Measurements from ENCODE around the gene EPHA6. TPM values are rescaled to one million over a fixed set of nuclear protein-coding genes. Genes with fewer than 3 reads are reported as not detected.

The EPHA6 gene
- total RNA-seq, 1 experiment from 2014 or later: 1.1 TPM

DNA sequence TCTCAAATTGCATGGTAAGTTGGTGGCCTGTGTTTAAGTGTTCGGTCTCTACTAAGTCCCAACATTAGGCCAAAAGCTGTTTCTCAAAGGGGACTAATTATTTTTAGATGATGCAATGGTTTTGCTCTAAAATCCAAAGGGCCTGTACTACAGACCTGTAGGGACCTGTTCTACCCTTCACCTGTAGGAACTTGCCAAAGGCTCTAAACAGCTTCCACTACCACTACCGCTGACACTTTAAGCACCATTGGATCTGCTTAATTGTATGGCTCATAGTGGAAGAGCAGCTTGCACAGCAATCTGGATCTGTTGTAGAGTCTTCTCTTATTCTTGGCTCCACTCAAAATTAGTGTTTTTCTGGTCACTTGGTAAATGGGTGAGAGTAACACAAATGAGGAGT, 346.8 kb downstream of the EPHA6 start:
- Mint-ChIP-seq H3K9me3 (ENCODE audit: low read depth, unreplicated experiment) (no peaks in the 10 kb centered on the region), H3K36me3 (ENCODE audit: insufficient read depth, unreplicated experiment) (no peaks in the 10 kb centered on the region), H3K27ac (ENCODE audit: unreplicated experiment) (no peak overlapping the region), H3K4me1 (ENCODE audit: low read depth, unreplicated experiment) (no peaks in the 10 kb centered on the region), H3K27me3 (ENCODE audit: unreplicated experiment) (no peaks in the 10 kb centered on the region), H3K4me3 (ENCODE audit: low read depth, unreplicated experiment) (no peak overlapping the region)
- intact Hi-C loops (cut with micrococcal nuclease; ENCODE audit: unreplicated experiment): no loop called here
- TF ChIP-seq, protein P1, sequence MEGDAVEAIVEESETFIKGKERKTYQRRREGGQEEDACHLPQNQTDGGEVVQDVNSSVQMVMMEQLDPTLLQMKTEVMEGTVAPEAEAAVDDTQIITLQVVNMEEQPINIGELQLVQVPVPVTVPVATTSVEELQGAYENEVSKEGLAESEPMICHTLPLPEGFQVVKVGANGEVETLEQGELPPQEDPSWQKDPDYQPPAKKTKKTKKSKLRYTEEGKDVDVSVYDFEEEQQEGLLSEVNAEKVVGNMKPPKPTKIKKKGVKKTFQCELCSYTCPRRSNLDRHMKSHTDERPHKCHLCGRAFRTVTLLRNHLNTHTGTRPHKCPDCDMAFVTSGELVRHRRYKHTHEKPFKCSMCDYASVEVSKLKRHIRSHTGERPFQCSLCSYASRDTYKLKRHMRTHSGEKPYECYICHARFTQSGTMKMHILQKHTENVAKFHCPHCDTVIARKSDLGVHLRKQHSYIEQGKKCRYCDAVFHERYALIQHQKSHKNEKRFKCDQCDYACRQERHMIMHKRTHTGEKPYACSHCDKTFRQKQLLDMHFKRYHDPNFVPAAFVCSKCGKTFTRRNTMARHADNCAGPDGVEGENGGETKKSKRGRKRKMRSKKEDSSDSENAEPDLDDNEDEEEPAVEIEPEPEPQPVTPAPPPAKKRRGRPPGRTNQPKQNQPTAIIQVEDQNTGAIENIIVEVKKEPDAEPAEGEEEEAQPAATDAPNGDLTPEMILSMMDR (IDR thresholded peaks at IDR 0.05; ENCODE audit: unreplicated experiment): no peak
- CTCF ChIA-PET: no interaction called here
- no peak for DNase-seq
- no TSS peak for BruUV-seq (replicated peaks)

DNA sequence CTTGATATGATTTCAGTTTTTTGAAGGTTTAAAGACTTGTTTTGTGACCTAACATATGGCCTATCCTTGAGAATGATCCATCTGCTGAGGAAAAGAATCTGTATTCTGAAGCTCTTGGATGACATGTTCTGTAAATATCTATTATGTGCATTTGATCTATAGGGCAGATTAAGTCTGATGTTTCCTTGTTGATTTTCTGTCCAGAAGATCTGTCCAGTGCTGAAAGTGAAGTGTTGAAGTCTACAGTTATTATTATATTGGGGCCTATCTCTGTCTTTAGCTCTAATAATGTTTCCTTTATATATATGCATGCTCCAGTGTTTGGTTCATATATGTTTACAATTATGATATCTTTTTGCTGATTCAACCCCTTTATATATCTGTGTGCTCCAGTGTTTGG, 362.8 kb downstream of the EPHA6 start:
- Mint-ChIP-seq H3K9me3 (ENCODE audit: low read depth, unreplicated experiment) (peaks cover 5% of the 10 kb centered on the region), H3K4me3 (ENCODE audit: low read depth, unreplicated experiment) (no peak overlapping the region), H3K27me3 (ENCODE audit: unreplicated experiment) (no peaks in the 10 kb centered on the region), H3K36me3 (ENCODE audit: insufficient read depth, unreplicated experiment) (no peaks in the 10 kb centered on the region), H3K27ac (ENCODE audit: unreplicated experiment) (no peak overlapping the region), H3K4me1 (ENCODE audit: low read depth, unreplicated experiment) (no peaks in the 10 kb centered on the region)
- CTCF ChIA-PET: no interaction called here
- no peak for DNase-seq
- no TSS peak for BruUV-seq (replicated peaks)
- TF ChIP-seq, protein P1 (IDR thresholded peaks at IDR 0.05; ENCODE audit: unreplicated experiment): no peak
- intact Hi-C loops (cut with micrococcal nuclease; ENCODE audit: unreplicated experiment): no loop called here

DNA sequence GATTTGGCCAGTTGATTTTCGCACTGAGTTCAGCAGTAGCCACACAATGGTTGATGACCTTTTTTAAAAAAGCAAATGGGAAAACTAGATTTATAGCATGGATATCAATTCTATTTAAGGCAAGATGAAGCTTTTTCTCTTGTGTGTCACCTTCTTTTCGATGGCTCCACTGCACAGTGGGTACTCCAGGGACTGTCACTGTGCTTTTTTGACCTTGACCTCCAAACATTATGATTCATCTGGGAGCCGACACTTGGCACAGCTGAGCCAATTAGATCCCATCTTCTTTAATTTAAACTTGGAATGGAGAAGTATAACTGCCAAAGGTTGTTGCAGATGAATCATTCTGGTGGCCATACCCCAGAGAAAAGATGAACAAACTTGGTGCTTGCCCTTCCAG, 367.3 kb downstream of the EPHA6 start:
- no peaks in the 10 kb centered on the region for H3K4me1 Mint-ChIP-seq (ENCODE audit: low read depth, unreplicated experiment)
- CTCF ChIA-PET: no interaction called here
- no peaks in the 10 kb centered on the region for H3K27me3 Mint-ChIP-seq (ENCODE audit: unreplicated experiment)

DNA sequence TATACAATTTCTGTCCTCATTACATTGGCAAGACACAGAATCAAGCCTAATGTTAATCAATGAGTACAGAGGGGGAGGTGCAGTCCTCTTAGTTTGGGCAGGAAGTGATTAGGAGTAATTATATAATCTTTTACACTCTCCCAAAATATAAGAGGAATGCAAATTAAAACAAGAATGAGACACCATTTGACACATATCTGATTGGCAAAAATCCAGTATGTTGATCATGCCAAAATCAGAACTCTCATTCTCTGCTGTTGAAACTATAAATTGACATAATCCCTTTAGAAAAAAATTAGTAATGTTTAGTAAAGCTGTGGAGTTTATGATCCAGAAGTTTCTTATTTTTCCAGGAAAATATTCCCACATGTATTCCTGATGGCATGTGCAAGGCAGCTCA, 373.4 kb downstream of the EPHA6 start:
- TF ChIP-seq, protein P1 (IDR thresholded peaks at IDR 0.05; ENCODE audit: unreplicated experiment): no peak
- Mint-ChIP-seq H3K27ac (ENCODE audit: unreplicated experiment) (no peak overlapping the region), H3K27me3 (ENCODE audit: unreplicated experiment) (no peaks in the 10 kb centered on the region), H3K4me1 (ENCODE audit: low read depth, unreplicated experiment) (no peaks in the 10 kb centered on the region), H3K4me3 (ENCODE audit: low read depth, unreplicated experiment) (no peak overlapping the region), H3K9me3 (ENCODE audit: low read depth, unreplicated experiment) (no peaks in the 10 kb centered on the region), H3K36me3 (ENCODE audit: insufficient read depth, unreplicated experiment) (no peaks in the 10 kb centered on the region)
- no TSS peak for BruUV-seq (replicated peaks)
- CTCF ChIA-PET: no interaction called here
- DNase-seq: no peak
- intact Hi-C loops (cut with micrococcal nuclease; ENCODE audit: unreplicated experiment): no loop called here

More for the DNA sequence above, 367.3 kb downstream of the EPHA6 start:
- H3K9me3 Mint-ChIP-seq (ENCODE audit: low read depth, unreplicated experiment): peaks cover 2% of the 10 kb centered on the region
- intact Hi-C loops (cut with micrococcal nuclease; ENCODE audit: unreplicated experiment): no loop called here
- no peak overlapping the region for H3K27ac Mint-ChIP-seq (ENCODE audit: unreplicated experiment)
- DNase-seq: no peak
- TF ChIP-seq, protein P1 (IDR thresholded peaks at IDR 0.05; ENCODE audit: unreplicated experiment): no peak
- H3K4me3 Mint-ChIP-seq (ENCODE audit: low read depth, unreplicated experiment): no peak overlapping the region
- no TSS peak for BruUV-seq (replicated peaks)
- no peaks in the 10 kb centered on the region for H3K36me3 Mint-ChIP-seq (ENCODE audit: insufficient read depth, unreplicated experiment)

DNA sequence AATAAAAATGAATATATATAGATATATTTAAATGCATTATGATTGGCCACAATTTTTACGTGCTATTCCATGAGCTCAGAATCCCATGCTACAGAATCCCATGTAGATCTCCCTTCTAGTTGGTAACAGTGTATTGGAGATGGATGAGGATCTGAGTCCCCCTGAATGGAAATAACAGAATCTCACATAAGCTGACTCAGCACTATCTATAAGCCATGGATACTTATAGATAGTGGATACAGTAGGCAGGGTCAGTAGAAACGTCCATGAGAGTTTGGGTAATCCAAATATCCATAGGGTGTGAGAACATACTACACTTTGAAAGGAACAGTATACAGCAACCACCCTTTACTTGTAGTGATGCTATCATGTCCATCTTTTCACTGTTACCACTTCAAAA, 375.4 kb downstream of the EPHA6 start:
- H3K4me1 Mint-ChIP-seq (ENCODE audit: low read depth, unreplicated experiment): no peaks in the 10 kb centered on the region
- H3K4me3 Mint-ChIP-seq (ENCODE audit: low read depth, unreplicated experiment): no peak overlapping the region
- TF ChIP-seq, protein P1 (IDR thresholded peaks at IDR 0.05; ENCODE audit: unreplicated experiment): no peak
- CTCF ChIA-PET: no interaction called here
- intact Hi-C loops (cut with micrococcal nuclease; ENCODE audit: unreplicated experiment): no loop called here
- H3K36me3 Mint-ChIP-seq (ENCODE audit: insufficient read depth, unreplicated experiment): no peaks in the 10 kb centered on the region
- no peak for DNase-seq
- H3K27me3 Mint-ChIP-seq (ENCODE audit: unreplicated experiment): no peaks in the 10 kb centered on the region
- no TSS peak for BruUV-seq (replicated peaks)
- no peak overlapping the region for H3K27ac Mint-ChIP-seq (ENCODE audit: unreplicated experiment)
- H3K9me3 Mint-ChIP-seq (ENCODE audit: low read depth, unreplicated experiment): no peaks in the 10 kb centered on the region

Measured in Calu3 (cell line).